Panc1 (cell line): Measurements from ENCODE around the gene CABP5.

ENCODE experiments used
- CTCF ChIP-seq: fragments of 450-650 bp; IDR thresholded peaks from 2 replicates; pipeline ENCODE4 v1.5.1; 2017; ENCODE audit warnings: mild to moderate bottlenecking
- POLR2AphosphoS5 ChIP-seq: IDR thresholded peaks from 2 replicates; pipeline ENCODE4 v1.6.1; 2012; ENCODE audit warnings: mild to moderate bottlenecking, low read depth, low read length, moderate library complexity

DNA sequence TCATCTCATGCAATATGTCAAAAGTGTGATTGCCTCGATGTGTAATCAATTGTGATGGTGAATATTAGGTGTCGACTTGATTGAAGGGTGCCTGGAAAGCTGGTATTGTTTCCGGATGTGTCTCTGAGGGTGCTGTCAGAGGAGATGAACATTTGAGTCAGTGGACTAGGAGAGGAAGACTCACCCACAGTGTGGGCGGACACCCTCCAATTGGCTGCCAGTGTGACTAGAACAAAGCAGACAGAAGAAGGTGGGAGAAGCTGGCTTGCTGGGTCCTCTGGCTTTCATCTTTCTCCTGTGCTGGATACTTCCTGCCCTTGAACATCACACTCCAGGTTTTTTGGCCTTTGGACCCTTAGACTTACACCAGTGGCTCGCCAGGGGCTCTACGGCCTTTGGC is 15.5 kb upstream of the CABP5 start:
- TF ChIP-seq CTCF (no peak), POLR2AphosphoS5 (no peak)
